Stimulated activated CD4-positive, alpha-beta T cell treated with anti-CD3 and anti-CD28 coated beads, TNF-alpha, amount 100 ng/mL, for 1 hour (primary cell): ENCODE measurements around the gene ZNF516.
"Not testable (repeated sequence)": the region's sequence is repeated elsewhere in the genome, so short reads cannot be mapped to it uniquely, and the experiment has no call there.

Experiments used
- DNase-seq, 3 donors: peaks; one replicate each; pipeline ENCODE4 v3.0.0-alpha.2; 2020; ENCODE audit warnings: low read depth in 3 of 3, low spot score in 1 of 3

ZNF516 gene, protein sequence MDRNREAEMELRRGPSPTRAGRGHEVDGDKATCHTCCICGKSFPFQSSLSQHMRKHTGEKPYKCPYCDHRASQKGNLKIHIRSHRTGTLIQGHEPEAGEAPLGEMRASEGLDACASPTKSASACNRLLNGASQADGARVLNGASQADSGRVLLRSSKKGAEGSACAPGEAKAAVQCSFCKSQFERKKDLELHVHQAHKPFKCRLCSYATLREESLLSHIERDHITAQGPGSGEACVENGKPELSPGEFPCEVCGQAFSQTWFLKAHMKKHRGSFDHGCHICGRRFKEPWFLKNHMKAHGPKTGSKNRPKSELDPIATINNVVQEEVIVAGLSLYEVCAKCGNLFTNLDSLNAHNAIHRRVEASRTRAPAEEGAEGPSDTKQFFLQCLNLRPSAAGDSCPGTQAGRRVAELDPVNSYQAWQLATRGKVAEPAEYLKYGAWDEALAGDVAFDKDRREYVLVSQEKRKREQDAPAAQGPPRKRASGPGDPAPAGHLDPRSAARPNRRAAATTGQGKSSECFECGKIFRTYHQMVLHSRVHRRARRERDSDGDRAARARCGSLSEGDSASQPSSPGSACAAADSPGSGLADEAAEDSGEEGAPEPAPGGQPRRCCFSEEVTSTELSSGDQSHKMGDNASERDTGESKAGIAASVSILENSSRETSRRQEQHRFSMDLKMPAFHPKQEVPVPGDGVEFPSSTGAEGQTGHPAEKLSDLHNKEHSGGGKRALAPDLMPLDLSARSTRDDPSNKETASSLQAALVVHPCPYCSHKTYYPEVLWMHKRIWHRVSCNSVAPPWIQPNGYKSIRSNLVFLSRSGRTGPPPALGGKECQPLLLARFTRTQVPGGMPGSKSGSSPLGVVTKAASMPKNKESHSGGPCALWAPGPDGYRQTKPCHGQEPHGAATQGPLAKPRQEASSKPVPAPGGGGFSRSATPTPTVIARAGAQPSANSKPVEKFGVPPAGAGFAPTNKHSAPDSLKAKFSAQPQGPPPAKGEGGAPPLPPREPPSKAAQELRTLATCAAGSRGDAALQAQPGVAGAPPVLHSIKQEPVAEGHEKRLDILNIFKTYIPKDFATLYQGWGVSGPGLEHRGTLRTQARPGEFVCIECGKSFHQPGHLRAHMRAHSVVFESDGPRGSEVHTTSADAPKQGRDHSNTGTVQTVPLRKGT

GRCh38 chr18:76495006-76495370 lies at the start of gene ZNF516:
ZNF516 (minus strand) TSS chr18:76495242; CDS start chr18:76443054, 52,188 bp downstream.
- DNase-seq = no peak

GRCh38 chr18:76538846-76539245 lies 43.8 kb upstream of the ZNF516 start:
- DNase-seq = no peak

- DNase-seq = no peak
Observed at GRCh38 chr18:76537621-76538020, 42.6 kb upstream of the ZNF516 start.

- not testable (repeated sequence) for DNase-seq
Observed at GRCh38 chr18:76536593-76536992, 41.6 kb upstream of the ZNF516 start.

GRCh38 chr18:76532875-76533274 lies 37.8 kb upstream of the ZNF516 start:
- DNase-seq = no peak

DNA sequence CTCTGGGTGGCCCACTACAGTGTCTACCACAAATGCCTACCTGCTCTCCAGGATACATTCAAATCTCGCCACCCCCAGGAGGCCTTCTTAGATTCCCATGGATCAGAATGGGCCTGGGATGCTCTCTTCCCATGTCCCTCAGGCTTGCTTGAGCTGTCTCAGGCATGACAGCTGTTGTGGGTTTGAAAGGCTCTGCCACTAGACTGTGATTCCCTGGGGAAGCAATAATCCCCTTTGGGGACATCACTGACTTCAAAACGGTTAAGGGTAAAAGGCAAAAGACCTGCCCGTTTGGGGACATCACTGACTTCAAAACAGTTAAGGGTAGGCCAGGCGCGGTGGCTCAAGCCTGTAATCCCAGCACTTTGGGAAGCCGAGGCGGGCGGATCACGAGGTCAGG lies 35.8 kb upstream of the ZNF516 start:
- DNase-seq = no peak

DNA sequence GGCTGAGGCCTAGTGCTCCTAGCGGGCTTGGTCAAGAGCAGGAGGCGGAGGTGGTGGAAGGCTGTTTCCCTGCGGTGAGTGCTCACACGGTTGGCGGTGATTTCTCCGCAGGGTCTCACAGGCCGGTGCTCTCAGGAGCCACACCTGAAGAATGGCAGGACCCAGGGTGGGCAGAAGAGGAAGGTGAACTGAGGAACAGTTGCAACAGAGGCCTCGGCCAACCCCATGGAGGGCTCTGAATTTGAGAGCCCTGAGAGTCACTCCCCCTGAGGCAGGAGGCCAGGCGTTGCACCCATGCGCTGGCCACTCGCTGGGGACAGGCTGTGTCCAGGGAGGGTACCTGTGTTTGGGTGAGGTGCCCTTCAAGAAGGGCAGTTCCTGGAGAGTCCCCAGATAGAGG lies 35.3 kb upstream of the ZNF516 start:
- DNase-seq = no peak

GRCh38 chr18:76529433-76529811 lies 34.4 kb upstream of the ZNF516 start:
- DNase-seq = no peak

GRCh38 chr18:76528477-76529432 lies 33.7 kb upstream of the ZNF516 start:
- no peak for DNase-seq

- no peak for DNase-seq
Observed at GRCh38 chr18:76525911-76526310, 30.9 kb upstream of the ZNF516 start.

GRCh38 chr18:76524900-76525698 lies 30.1 kb upstream of the ZNF516 start:
- DNase-seq = no peak

- DNase-seq = no peak
Observed at GRCh38 chr18:76524477-76524876, 29.4 kb upstream of the ZNF516 start.

DNA sequence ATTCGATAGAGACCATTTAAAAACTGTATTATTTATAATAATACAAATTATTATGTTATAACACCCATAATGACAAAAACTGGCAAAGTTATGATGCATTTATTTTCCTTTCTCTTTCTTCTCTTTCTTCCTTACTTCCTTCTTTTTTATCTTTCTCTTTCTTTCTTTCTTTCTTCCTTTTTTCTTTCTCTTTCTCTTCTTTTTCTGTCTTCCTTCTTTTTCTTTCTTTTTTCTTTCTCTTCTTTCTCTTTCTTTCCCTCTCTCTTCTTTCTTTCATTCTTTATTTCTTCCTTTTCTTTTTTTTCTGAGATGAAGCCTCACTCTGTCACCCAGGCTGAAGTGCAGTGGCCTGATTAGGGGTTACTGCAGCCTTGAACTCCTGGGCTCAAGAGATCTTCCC lies 27.5 kb upstream of the ZNF516 start:
- DNase-seq = no peak

GRCh38 chr18:76522122-76522503 lies 27.1 kb upstream of the ZNF516 start:
- DNase-seq = no peak

GRCh38 chr18:76521417-76522121 lies 26.5 kb upstream of the ZNF516 start:
- DNase-seq = no peak

- no peak for DNase-seq
Observed at GRCh38 chr18:76518860-76519538, 24.0 kb upstream of the ZNF516 start.

- DNase-seq = no peak
Observed at GRCh38 chr18:76518123-76518859, 23.2 kb upstream of the ZNF516 start.

DNA sequence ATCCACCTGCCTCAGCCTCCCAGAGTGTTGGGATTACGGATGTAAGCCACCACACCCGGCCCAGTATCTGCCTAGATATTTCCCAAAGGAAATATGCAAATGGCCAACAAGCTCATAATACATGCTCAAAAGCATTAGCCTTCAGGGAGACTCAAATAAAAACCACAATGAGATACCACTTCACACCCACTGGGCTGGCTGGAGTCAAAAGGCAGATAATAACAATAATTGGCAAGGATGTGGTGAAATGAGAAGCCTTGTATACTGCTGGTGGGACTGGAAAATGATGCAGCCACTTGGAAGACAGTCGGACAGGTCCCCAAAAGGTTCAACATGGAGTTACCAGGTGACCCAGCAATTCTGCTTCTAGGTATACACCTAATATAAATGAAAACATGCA lies 20.5 kb upstream of the ZNF516 start:
- DNase-seq = no peak
